ENCODE data around the gene ZNF554.

DNA sequence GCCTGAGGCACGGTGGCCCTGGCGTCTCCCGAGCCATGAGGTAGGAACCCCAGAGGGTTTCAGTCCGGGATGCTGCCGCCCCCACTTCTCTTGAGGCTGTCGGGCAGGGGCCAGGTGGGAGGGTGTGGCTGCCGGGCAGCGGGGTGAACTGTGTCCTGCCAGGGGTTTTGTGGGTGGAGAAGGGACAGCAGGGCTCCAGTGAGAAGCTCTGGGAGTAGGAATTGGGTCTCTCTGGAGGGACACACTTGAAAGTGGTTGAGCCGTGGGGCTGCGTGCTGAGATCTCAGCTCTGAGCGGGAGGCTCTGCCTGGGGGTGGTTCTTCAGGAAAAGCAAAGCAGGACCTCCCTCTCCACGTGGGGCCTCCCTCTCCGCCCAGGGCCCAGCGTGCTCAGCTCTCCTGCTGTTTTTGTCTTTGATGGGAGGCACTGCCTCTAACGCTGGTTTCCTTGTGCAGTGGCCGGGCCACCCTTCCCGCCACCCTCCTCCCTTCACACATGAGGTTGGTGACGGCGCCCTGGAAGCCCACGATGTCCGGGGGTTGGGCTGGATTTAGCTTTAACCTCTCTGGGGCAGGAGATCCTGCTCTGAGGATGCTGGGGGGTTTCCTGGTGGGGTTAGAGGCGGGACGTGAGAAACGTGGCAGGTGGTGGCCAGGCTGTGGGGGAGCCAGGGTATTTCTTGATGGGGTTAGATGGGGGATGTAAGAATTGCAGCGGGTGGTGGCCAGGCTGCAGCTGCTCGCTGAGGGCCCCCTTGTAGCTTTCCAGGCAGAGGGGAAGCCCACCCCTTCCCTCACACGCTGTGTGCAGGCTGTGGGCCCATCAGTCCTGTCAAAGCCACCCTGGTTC lies 15.3 kb upstream of the ZNF554 start:
- TF ChIP-seq, protein P1, sequence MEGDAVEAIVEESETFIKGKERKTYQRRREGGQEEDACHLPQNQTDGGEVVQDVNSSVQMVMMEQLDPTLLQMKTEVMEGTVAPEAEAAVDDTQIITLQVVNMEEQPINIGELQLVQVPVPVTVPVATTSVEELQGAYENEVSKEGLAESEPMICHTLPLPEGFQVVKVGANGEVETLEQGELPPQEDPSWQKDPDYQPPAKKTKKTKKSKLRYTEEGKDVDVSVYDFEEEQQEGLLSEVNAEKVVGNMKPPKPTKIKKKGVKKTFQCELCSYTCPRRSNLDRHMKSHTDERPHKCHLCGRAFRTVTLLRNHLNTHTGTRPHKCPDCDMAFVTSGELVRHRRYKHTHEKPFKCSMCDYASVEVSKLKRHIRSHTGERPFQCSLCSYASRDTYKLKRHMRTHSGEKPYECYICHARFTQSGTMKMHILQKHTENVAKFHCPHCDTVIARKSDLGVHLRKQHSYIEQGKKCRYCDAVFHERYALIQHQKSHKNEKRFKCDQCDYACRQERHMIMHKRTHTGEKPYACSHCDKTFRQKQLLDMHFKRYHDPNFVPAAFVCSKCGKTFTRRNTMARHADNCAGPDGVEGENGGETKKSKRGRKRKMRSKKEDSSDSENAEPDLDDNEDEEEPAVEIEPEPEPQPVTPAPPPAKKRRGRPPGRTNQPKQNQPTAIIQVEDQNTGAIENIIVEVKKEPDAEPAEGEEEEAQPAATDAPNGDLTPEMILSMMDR (conservative IDR thresholded peaks at IDR 0.05; ENCODE audit: low read length) = no peak
- no peak for TF ChIP-seq EZH2phosphoT487 (IDR thresholded peaks at IDR 0.05; ENCODE audit: borderline replicate concordance)
